RWPE1 (cell line): ENCODE measurements around the gene WNT2B.

Source experiments
- CTCF ChIA-PET: fragments of 350-600 bp; sonication (Branson Sonifier 250); formaldehyde crosslinking; extraction: SDS; loops from one replicate; lab custom pipeline; 2021; lab: Yijun Ruan, JAX
- POLR2A ChIA-PET: fragments of 400-600 bp; formaldehyde crosslinking; extraction: SDS; loops from one replicate; lab custom pipeline; 2020; ENCODE audit warnings: antibody characterized with exemption; ENCODE audit not compliant: low non-redundant PET; lab: Yijun Ruan, JAX
- DNase-seq: peaks from one replicate; pipeline ENCODE4 v3.0.0; 2012; ENCODE audit warnings: low spot score
- H3K27ac ChIP-seq: fragments of 450-650 bp; 2 replicates; pipeline ENCODE4 v1.5.1; 2017
- TF ChIP-seq, protein P1 (sequence below): fragments of 450-650 bp; conservative IDR thresholded peaks from 2 replicates; pipeline ENCODE4 v1.5.1; 2017; ENCODE audit warnings: low read depth, mild to moderate bottlenecking

WNT2B gene

DNA sequence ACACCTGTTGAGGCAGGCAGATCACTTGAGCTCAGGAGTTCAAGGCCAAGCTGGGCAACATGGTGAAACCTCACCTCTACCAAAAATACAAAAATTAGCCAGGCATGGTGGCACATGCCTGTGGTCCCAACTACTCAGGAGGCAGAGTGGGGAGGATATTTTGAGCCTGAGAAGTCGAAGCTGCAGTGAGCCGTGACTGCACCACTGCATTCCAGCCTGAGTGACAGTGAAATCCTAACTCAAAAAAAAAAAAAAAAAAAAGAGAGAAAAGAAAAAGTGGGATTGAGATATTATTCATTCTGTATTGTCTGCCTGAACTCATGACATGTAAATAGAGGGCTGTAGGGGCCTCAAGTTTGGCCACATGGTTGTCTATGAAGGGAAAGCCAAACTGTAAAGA lies 37.3 kb downstream of the WNT2B start:
- POLR2A ChIA-PET = no interaction called here
- CTCF ChIA-PET = no interaction called here
- DNase-seq = no peak
- TF ChIP-seq, protein P1, sequence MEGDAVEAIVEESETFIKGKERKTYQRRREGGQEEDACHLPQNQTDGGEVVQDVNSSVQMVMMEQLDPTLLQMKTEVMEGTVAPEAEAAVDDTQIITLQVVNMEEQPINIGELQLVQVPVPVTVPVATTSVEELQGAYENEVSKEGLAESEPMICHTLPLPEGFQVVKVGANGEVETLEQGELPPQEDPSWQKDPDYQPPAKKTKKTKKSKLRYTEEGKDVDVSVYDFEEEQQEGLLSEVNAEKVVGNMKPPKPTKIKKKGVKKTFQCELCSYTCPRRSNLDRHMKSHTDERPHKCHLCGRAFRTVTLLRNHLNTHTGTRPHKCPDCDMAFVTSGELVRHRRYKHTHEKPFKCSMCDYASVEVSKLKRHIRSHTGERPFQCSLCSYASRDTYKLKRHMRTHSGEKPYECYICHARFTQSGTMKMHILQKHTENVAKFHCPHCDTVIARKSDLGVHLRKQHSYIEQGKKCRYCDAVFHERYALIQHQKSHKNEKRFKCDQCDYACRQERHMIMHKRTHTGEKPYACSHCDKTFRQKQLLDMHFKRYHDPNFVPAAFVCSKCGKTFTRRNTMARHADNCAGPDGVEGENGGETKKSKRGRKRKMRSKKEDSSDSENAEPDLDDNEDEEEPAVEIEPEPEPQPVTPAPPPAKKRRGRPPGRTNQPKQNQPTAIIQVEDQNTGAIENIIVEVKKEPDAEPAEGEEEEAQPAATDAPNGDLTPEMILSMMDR = no peak
- peak overlapping the region; percentile 39; the same call in 1 of the 2 replicates for H3K27ac ChIP-seq

DNA sequence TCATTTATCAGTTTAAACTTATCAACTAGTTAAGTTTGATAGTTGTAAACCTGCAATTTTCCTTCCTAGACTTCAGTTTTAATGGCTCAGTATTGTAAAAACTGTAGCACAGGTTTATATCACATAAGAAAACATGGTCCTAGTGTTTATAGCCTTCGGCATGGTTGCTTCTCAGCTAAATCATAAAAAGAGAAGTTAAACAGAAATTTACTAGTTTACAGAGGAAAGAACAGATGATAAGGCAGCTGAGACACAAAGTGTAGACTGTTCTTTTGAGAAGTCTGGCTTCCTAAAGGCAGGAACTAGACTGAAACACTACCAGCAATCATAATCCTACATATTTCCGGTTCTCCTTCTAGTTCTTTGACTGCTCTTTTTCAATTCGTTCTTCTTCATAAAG lies 39.8 kb downstream of the WNT2B start:
- DNase-seq = no peak
- TF ChIP-seq, protein P1 = no peak
- no peak overlapping the region for H3K27ac ChIP-seq
- ChIA-PET POLR2A (no interaction called here), CTCF (interaction anchor here (0.6 kb wide), 2 partner anchors 13 to 57 kb away, joined by 3 to 4 read pairs; no protein-coding TSS in a partner anchor)

DNA sequence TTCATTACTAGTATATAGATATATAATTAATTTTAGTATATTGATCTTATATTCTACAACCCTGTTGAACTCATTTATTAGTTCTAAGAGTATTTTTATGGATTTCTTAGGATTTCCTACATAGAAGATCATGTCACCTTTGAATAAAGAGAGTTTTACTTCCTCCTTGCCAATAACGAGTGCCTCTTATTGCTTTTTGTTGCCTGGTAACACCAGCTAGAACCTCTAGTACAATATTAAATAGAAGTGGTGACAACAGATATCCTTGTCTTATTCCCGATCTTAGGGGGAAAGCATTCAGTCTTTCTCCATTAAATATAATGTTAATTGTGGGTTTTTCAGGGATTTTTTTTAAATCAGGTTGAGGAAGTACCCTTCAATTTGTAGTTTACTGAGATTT lies 40.8 kb downstream of the WNT2B start:
- DNase-seq = no peak
- ChIA-PET CTCF (no interaction called here), POLR2A (no interaction called here)
- H3K27ac ChIP-seq = no peak overlapping the region
- TF ChIP-seq, protein P1 = no peak

DNA sequence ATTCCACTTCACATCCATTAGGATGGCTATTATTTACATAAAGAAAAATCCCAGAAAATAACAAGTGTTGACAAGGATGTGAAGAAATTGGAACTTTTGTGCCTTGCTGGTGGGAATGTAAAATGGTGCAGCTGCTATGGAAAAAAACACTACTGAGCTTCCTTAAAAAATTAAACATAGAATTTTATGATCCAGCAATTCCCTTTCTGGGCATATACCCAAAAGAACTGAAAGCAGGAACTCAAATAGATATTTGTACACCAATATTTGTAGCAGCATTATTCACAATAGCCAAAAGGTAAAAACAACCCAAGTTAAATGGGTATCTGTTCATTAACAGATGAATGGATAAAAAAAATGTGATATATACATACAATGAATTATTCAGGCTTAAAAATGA lies 45.6 kb downstream of the WNT2B start:
- TF ChIP-seq, protein P1 = no peak
- no peak overlapping the region for H3K27ac ChIP-seq
- ChIA-PET POLR2A (no interaction called here), CTCF (no interaction called here)
- DNase-seq = no peak

DNA sequence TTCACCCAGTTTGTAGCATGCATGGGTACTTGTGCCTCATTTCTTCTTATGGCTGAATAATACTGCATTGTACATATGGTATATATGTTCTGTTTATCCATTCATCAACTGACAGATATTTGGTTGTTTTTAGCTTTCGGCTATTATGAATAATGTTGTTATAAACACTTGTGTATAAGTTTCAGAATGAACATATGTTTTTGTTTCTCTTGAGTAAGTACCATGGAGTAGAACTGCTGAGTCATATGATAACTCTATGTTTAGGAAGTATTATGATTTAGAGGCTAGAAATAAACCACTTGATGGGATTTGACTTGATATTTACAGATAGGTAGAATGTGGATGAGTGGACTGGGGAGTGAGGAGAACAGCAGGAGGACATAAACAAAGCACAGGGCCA lies 48.6 kb downstream of the WNT2B start:
- TF ChIP-seq, protein P1 = no peak
- POLR2A ChIA-PET = no interaction called here
- CTCF ChIA-PET = no interaction called here
- no peak overlapping the region for H3K27ac ChIP-seq
- DNase-seq = no peak

DNA sequence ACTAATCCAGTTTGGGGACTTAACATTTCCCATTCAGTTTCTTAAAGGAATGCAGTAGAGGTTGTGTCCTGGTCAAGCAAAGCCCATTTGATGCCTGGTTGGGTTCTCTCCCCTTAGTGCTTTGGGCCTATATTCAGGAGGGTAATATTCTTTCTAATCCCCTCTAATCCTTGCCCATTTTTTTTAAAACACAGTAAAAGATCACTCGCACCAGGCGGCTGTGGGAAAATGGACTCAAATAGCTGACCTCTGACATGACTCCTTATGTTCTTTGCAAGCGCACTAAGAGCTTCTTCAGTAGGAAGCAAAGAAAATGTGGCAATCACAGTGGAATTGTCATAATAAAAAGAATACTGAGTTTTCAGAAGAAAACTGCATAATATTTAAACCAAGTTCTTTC lies 49.9 kb downstream of the WNT2B start:
- ChIA-PET CTCF (interaction anchor here (0.9 kb wide), 1 partner anchor 15 kb away, joined by 4 read pairs; no protein-coding TSS in a partner anchor), POLR2A (no interaction called here)
- TF ChIP-seq, protein P1 = no peak

DNA sequence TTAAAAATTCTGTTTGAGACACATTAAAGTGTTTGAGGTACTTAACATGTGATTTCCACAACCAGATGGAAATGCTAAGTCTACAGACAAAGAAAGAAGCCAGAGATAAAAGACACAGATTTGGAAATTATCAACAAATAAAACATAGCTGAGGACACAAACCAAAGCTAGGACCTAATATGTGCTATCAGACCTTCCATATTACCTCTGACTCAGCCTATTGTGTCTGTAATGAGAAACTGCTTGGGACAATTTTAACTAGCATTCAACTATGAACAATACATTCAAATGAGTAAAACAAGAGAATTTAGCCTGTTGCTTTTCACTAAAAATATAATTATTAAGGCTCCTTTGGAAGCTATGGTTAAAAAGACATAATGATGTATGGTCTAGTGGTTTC lies 54.6 kb downstream of the WNT2B start:
- ChIA-PET POLR2A (no interaction called here), CTCF (no interaction called here)
- TF ChIP-seq, protein P1 = no peak
- no peak for DNase-seq
- no peak overlapping the region for H3K27ac ChIP-seq

More for the DNA sequence above, 49.9 kb downstream of the WNT2B start:
- H3K27ac ChIP-seq = no peak overlapping the region
- DNase-seq = no peak
